Psoas muscle (tissue), 8 donors: ENCODE data around the gene CRABP2. TPM values are rescaled to one million over a fixed set of nuclear protein-coding genes. Genes with fewer than 3 reads are reported as not detected.

ENCODE experiments used
- ATAC-seq, 4 donors: fragments of 200-7000 bp; cut with Tn5 transposase; one replicate each; pipeline ENCODE4 v1.9.1; 2020; ENCODE audit warnings: moderate library complexity in 3 of 4, mild to moderate bottlenecking in 2 of 4
- DNase-seq, 2 donors: peaks; one replicate each; pipeline ENCODE4 v3.0.0-alpha.2; 2020
- H3K27ac ChIP-seq: fragments of 200-600 bp; one replicate; pipeline ENCODE4 v1.8.0; 2022
- H3K27me3 ChIP-seq, 3 donors: fragments of 200-600 bp in 1 of 3; one replicate each; pipeline versions ENCODE4 v1.6.1 to v1.8.0; 2013 to 2022; ENCODE audit warnings: low read length in 2 of 3, mild to moderate bottlenecking in 2 of 3, moderate library complexity in 1 of 3; ENCODE audit not compliant: insufficient read depth in 3 of 3
- H3K36me3 ChIP-seq, 2 donors: fragments of 200-600 bp in 1 of 2; one replicate each; pipeline versions ENCODE4 v1.6.1 to v1.8.0; 2013 to 2022; ENCODE audit warnings: low read depth in 1 of 2, mild to moderate bottlenecking in 1 of 2, moderate library complexity in 1 of 2; ENCODE audit not compliant: insufficient read depth in 1 of 2
- H3K4me1 ChIP-seq: fragments of 200-600 bp; one replicate; pipeline ENCODE4 v1.8.0; 2022
- H3K4me3 ChIP-seq: fragments of 200-600 bp; one replicate; pipeline ENCODE4 v1.8.0; 2022; ENCODE audit warnings: mild to moderate bottlenecking
- H3K9me3 ChIP-seq: fragments of 200-600 bp; one replicate; pipeline ENCODE4 v1.8.0; 2022
- CTCF ChIP-seq: fragments of 200-600 bp; IDR thresholded peaks from one replicate; pipeline ENCODE4 v1.8.0; 2022; ENCODE audit warnings: antibody characterized with exemption
- WGBS, 3 donors: extraction: QIAGEN DNeasy Blood & Tissue Kit; methylation state at CpG; one replicate each; pipeline versions ENCODE4 v1.1.6 to v1.1.7; 2013; 5-methylcytosine and 5-hydroxymethylcytosine counted together
- intact Hi-C, 2 donors: fragments of 100-400 bp; cut with DNase I; formaldehyde crosslinking; loops; one replicate each; pipeline versions ENCODE4 v1.11.0 to v1.14.2; 2022
- polyA plus RNA-seq, 3 donors: library from polyadenylated mRNA; stranded (reverse); fragments of 200-250 nt; gene quantifications; one replicate each; pipeline ENCODE4 v1.2.3, GENCODE V29; 2013
- total RNA-seq, 4 donors: library from RNA; stranded (reverse); fragmentation: NEBNext Ultra II Directional in 2 of 4; extraction: Animal tissue kit (Norgen Biotek cat#: 25700) in 2 of 4; gene quantifications; one replicate each; pipeline versions ENCODE4 v1.2.1 to v1.2.4, GENCODE V29; 2021 to 2023
- donor health status: healthy with polysubstance abuse.
- donor health status: DM: no; HTN: no; CAD: no; lungs with moderate emphysema.
- donor health status: Bipolar disorder and iron deficiency.
- donor health status: healthy.
- donor health status: DM: yes; HTN: yes; CAD: no.
- donor health status: DM: no; HTN: no; CAD: no.
- donor health status: DM: no; HTN: no; CAD: no.
- donor health status: DM: yes; HTN: yes; CAD: no.

The CRABP2 gene
- total and polyA plus RNA-seq, 7 donors = 0.13 to 1.7 (median 0.64) TPM; not detected in 1

GRCh38 chr1:156670791-156671190 is 34.6 kb downstream of the CRABP2 start:
- WGBS, 3 donors = 68 to 82% (median 72%) methylated on average over 4 of the region's 4 CpGs
- no peak overlapping the region for H3K4me3 ChIP-seq
- no peaks in the 10 kb centered on the region for H3K9me3 ChIP-seq
- peak overlapping the region; percentile 99 for H3K27ac ChIP-seq
- DNase-seq (peak in 1 of 2 donors; percentile 42), ATAC-seq (no peak)
- no peaks in the 10 kb centered on the region for H3K27me3 ChIP-seq
- H3K36me3 ChIP-seq = peaks cover 0 to 34% of the 10 kb centered on the region in 2 donors
- intact Hi-C loops = no loop called here
- peaks cover 88% of the 10 kb centered on the region for H3K4me1 ChIP-seq
- TF ChIP-seq CTCF = no peak

- no peak for TF ChIP-seq CTCF
- peaks cover 88% of the 10 kb centered on the region for H3K4me1 ChIP-seq
- H3K27ac ChIP-seq = peak overlapping the region; percentile 99
- WGBS, 3 donors = 67 to 90% (median 79%) methylated on average over 5 to 6 of the region's 6 CpGs
- no peak for ATAC-seq
- H3K27me3 ChIP-seq = no peaks in the 10 kb centered on the region
- intact Hi-C loops = no loop called here
- no peak overlapping the region for H3K4me3 ChIP-seq
- DNase-seq = no peak
- H3K36me3 ChIP-seq = peaks cover 0 to 34% of the 10 kb centered on the region in 2 donors
- H3K9me3 ChIP-seq = no peaks in the 10 kb centered on the region
These were observed 35.0 kb downstream of the CRABP2 start for GRCh38 chr1:156670359-156670758.

GRCh38 chr1:156669794-156670193 is 35.6 kb downstream of the CRABP2 start:
- peaks cover 88% of the 10 kb centered on the region for H3K4me1 ChIP-seq
- ATAC-seq (no peak), DNase-seq (no peak)
- TF ChIP-seq CTCF = no peak
- peaks cover 0 to 34% of the 10 kb centered on the region in 2 donors for H3K36me3 ChIP-seq
- H3K27me3 ChIP-seq = no peaks in the 10 kb centered on the region
- intact Hi-C loops = no loop called here
- H3K4me3 ChIP-seq = no peak overlapping the region
- H3K27ac ChIP-seq = peak overlapping the region; percentile 99
- WGBS, 3 donors = 61 to 71% (median 65%) methylated on average over 5 of the region's 5 CpGs
- no peaks in the 10 kb centered on the region for H3K9me3 ChIP-seq

- Histone ChIP-seq H3K27ac (peak overlapping the region; percentile 99), H3K36me3 (peaks cover 0 to 28% of the 10 kb centered on the region in 2 donors), H3K4me1 (peaks cover 88% of the 10 kb centered on the region), H3K27me3 (no peaks in the 10 kb centered on the region), H3K9me3 (no peaks in the 10 kb centered on the region), H3K4me3 (no peak overlapping the region)
- 73 to 75% (median 74%) methylated on average over 17 of the region's 17 CpGs for WGBS, 3 donors
- TF ChIP-seq CTCF = no peak
- no peak for ATAC-seq
- intact Hi-C loops = no loop called here
- DNase-seq = no peak
These were observed 36.4 kb downstream of the CRABP2 start for GRCh38 chr1:156668801-156669637.
